Activated naive CD8-positive, alpha-beta T cell treated with anti-CD3 and anti-CD28 coated beads for 36 hours (primary cell): ENCODE data around the gene JAGN1. TPM values are rescaled to one million over a fixed set of nuclear protein-coding genes. Genes with fewer than 3 reads are reported as not detected.
"Not testable (repeated sequence)": the region's sequence is repeated elsewhere in the genome, so short reads cannot be mapped to it uniquely, and the experiment has no call there.

Experiments used
- DNase-seq: peaks from one replicate; pipeline ENCODE4 v3.0.0; 2021
- H3K27ac Mint-ChIP-seq: one replicate; pipeline ENCODE4 v1.8.0; 2022; ENCODE audit warnings: mild to moderate bottlenecking, moderate library complexity, mixed read lengths
- H3K27me3 Mint-ChIP-seq: one replicate; pipeline ENCODE4 v1.8.0; 2022; ENCODE audit warnings: mild to moderate bottlenecking, mixed read lengths
- H3K36me3 Mint-ChIP-seq: one replicate; pipeline ENCODE4 v1.8.0; 2021; ENCODE audit warnings: mild to moderate bottlenecking, mixed read lengths
- H3K4me1 Mint-ChIP-seq: one replicate; pipeline ENCODE4 v1.8.0; 2021; ENCODE audit warnings: mixed read lengths
- H3K4me3 Mint-ChIP-seq: one replicate; pipeline ENCODE4 v1.8.0; 2022; ENCODE audit warnings: mild to moderate bottlenecking, moderate library complexity, mixed read lengths
- H3K9me3 Mint-ChIP-seq: one replicate; pipeline ENCODE4 v1.8.0; 2022; ENCODE audit warnings: mixed read lengths
- total RNA-seq, 2 experiments: library from RNA; stranded (reverse); gene quantifications; one replicate each; pipeline ENCODE4 v1.2.3, GENCODE V29; 2021

Gene JAGN1
- total RNA-seq, 2 experiments from 2014 or later = 49.0 to 49.2 TPM

- H3K27ac Mint-ChIP-seq = no peak overlapping the region
- DNase-seq = no peak
- H3K27me3 Mint-ChIP-seq = no peaks in the 10 kb centered on the region
- no peaks in the 10 kb centered on the region for H3K9me3 Mint-ChIP-seq
- H3K4me3 Mint-ChIP-seq = no peak overlapping the region
- peaks cover 7% of the 10 kb centered on the region for H3K36me3 Mint-ChIP-seq
- peaks cover 21% of the 10 kb centered on the region for H3K4me1 Mint-ChIP-seq
Observed at GRCh38 chr3:9938966-9939365, 48.6 kb downstream of the JAGN1 start.

DNA sequence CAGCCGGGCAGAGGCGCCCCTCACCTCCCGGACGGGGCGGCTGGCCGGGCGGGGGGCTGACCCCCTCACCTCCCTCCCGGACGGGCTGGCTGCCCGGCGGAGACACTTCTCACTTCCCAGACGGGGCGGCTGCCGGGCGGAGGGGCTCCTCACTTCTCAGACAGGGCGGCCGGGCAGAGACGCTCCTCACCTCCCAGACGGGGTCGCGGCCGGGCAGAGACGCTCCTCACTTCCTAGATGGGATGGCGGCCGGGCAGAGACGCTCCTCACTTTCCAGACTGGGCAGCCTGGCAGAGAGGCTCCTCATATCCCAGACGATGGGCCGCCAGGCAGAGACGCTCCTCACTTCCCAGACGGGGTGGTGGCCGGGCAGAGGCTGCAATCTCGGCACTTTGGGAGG, 49.5 kb downstream of the JAGN1 start:
- not testable (repeated sequence) for H3K4me3 Mint-ChIP-seq, DNase-seq, H3K27me3 Mint-ChIP-seq, H3K9me3 Mint-ChIP-seq, H3K27ac Mint-ChIP-seq
- Mint-ChIP-seq H3K4me1 (peaks cover 13% of the 10 kb centered on the region), H3K36me3 (peaks cover 10% of the 10 kb centered on the region)

DNA sequence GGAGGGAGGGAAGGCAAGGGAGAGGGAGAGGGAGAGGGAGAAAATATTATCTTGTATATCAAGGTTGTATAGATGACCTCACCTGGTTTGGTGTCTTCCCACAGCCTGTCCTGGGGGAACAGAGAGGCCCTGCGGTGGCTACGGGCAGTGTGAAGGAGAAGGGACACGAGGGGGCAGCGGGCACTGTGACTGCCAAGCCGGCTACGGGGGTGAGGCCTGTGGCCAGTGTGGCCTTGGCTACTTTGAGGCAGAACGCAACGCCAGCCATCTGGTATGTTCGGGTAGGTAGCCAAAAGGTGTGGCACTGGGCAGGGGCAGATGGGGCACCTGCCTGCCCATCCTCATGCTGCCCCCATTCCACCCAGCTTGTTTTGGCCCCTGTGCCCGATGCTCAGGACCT, 50.3 kb downstream of the JAGN1 start:
- no peak for DNase-seq
- no peaks in the 10 kb centered on the region for H3K27me3 Mint-ChIP-seq
- H3K36me3 Mint-ChIP-seq = peaks cover 13% of the 10 kb centered on the region
- H3K4me3 Mint-ChIP-seq = no peak overlapping the region
- peaks cover 5% of the 10 kb centered on the region for H3K4me1 Mint-ChIP-seq
- no peaks in the 10 kb centered on the region for H3K9me3 Mint-ChIP-seq
- H3K27ac Mint-ChIP-seq = no peak overlapping the region

GRCh38 chr3:9942164-9942563, 51.8 kb downstream of the JAGN1 start:
- no peak for DNase-seq
- no peaks in the 10 kb centered on the region for H3K4me1 Mint-ChIP-seq
- H3K27me3 Mint-ChIP-seq = no peaks in the 10 kb centered on the region
- H3K27ac Mint-ChIP-seq = peak overlapping the region; percentile 29
- H3K9me3 Mint-ChIP-seq = no peaks in the 10 kb centered on the region
- peaks cover 10% of the 10 kb centered on the region for H3K36me3 Mint-ChIP-seq
- H3K4me3 Mint-ChIP-seq = no peak overlapping the region

GRCh38 chr3:9942934-9943690, 52.7 kb downstream of the JAGN1 start:
- Mint-ChIP-seq H3K27ac (no peak overlapping the region), H3K4me3 (no peak overlapping the region), H3K9me3 (no peaks in the 10 kb centered on the region), H3K4me1 (no peaks in the 10 kb centered on the region), H3K36me3 (peaks cover 10% of the 10 kb centered on the region), H3K27me3 (no peaks in the 10 kb centered on the region)
- DNase-seq = no peak

Other genes starting within 250 kb of the JAGN1 start
- 10 to 100 TPM; 40.5 to 41.0 TPM for gene MTMR14, start 241.1 kb upstream of the JAGN1 start, total RNA-seq
- not detected for gene CPNE9, start 186.8 kb upstream of the JAGN1 start, total RNA-seq
- 10 to 100 TPM; 39.4 to 40.1 TPM for gene BRPF1, start 158.9 kb upstream of the JAGN1 start, total RNA-seq
- gene OGG1, start 140.7 kb upstream of the JAGN1 start, total RNA-seq = 10 to 100 TPM; 27.0 to 30.0 TPM
- 10 to 100 TPM; 24.8 to 25.7 TPM for gene CAMK1, start 120.7 kb upstream of the JAGN1 start, total RNA-seq
- gene TADA3, start 98.1 kb upstream of the JAGN1 start, total RNA-seq = 10 to 100 TPM; 49.5 to 50.8 TPM
- gene ARPC4, start 97.5 kb upstream of the JAGN1 start, total RNA-seq = 100 to 1,000 TPM; 251 to 253 TPM
- gene TTLL3, start 80.3 kb upstream of the JAGN1 start, total RNA-seq = 10 to 100 TPM; 22.7 to 23.8 TPM
- gene RPUSD3, start 46.6 kb upstream of the JAGN1 start, total RNA-seq = 10 to 100 TPM; 69.2 to 71.2 TPM
- under 1 TPM in 1 of 2 experiments, not detected in 1; 0.18 TPM for gene CIDEC, start 10.4 kb upstream of the JAGN1 start, total RNA-seq
- 1 to 10 TPM; 1.2 to 1.8 TPM for gene IL17RE, start 12.2 kb downstream of the JAGN1 start, total RNA-seq
- gene IL17RC, start 26.5 kb downstream of the JAGN1 start, total RNA-seq = under 1 TPM; 0.36 to 0.60 TPM
- gene CRELD1, start 43.2 kb downstream of the JAGN1 start, total RNA-seq = 1 to 10 TPM; 7.9 to 10.0 TPM
- gene PRRT3, start 61.8 kb downstream of the JAGN1 start, total RNA-seq = 1 to 10 TPM; 8.0 to 8.6 TPM
- gene EMC3, start 96.2 kb downstream of the JAGN1 start, total RNA-seq = 10 to 100 TPM; 44.7 to 46.7 TPM
- gene FANCD2, start 135.8 kb downstream of the JAGN1 start, total RNA-seq = 10 to 100 TPM; 80.9 to 85.1 TPM
- not detected for gene FANCD2OS, start 217.6 kb downstream of the JAGN1 start, total RNA-seq
- 10 to 100 TPM; 91.6 to 94.6 TPM for gene BRK1, start 225.1 kb downstream of the JAGN1 start, total RNA-seq